Tibial nerve (tissue), 4 donors: Measurements from ENCODE around the gene ATRNL1. TPM values are rescaled to one million over a fixed set of nuclear protein-coding genes. Genes with fewer than 3 reads are reported as not detected.
"Not testable (repeated sequence)": the region's sequence is repeated elsewhere in the genome, so short reads cannot be mapped to it uniquely, and the experiment has no call there.

Source experiments
- DNase-seq, 2 donors: peaks; one replicate each; pipeline ENCODE4 v3.0.0-alpha.2; 2019; ENCODE audit warnings: low spot score in 2 of 2
- H3K27ac ChIP-seq, 4 donors: fragments of 200-600 bp; sonication (generic) in 3 of 4; one replicate each; pipeline ENCODE4 v1.5.1; 2017 to 2019; ENCODE audit warnings: mild to moderate bottlenecking in 1 of 4
- H3K27me3 ChIP-seq, 2 donors: fragments of 200-600 bp; sonication (generic) in 1 of 2; one replicate each; pipeline versions ENCODE4 v1.5.1 to v1.6.0; 2017 to 2019
- H3K36me3 ChIP-seq, 3 donors: fragments of 200-600 bp; sonication (generic); one replicate each; pipeline ENCODE4 v1.5.1; 2018 to 2019
- H3K4me1 ChIP-seq, 4 donors: fragments of 200-600 bp; sonication (generic) in 3 of 4; one replicate each; pipeline ENCODE4 v1.5.1; 2017 to 2019
- H3K4me3 ChIP-seq, 4 donors: fragments of 200-600 bp; sonication (generic) in 3 of 4; one replicate each; pipeline ENCODE4 v1.5.1; 2017 to 2019; ENCODE audit warnings: mild to moderate bottlenecking in 1 of 4, moderate library complexity in 1 of 4
- H3K9me3 ChIP-seq, 4 donors: fragments of 200-600 bp; sonication (generic) in 3 of 4; one replicate each; pipeline ENCODE4 v1.5.1; 2017 to 2019
- EP300 ChIP-seq, 2 donors: sonication (generic); formaldehyde crosslinking; IDR thresholded peaks; one replicate each; pipeline ENCODE4 v1.6.1; 2017; ENCODE audit warnings: antibody characterized with exemption in 2 of 2, mild to moderate bottlenecking in 1 of 2
- POLR2A ChIP-seq, 2 donors: fragments of 450-650 bp; IDR thresholded peaks; one replicate each; pipeline ENCODE4 v1.6.1; 2017; ENCODE audit warnings: antibody characterized with exemption in 2 of 2, mild to moderate bottlenecking in 2 of 2, moderate library complexity in 2 of 2
- WGBS, 2 donors: methylation state at CpG; one replicate each; pipeline ENCODE4 v1.1.5; 2018; 5-methylcytosine and 5-hydroxymethylcytosine counted together
- total RNA-seq, 4 donors: library from RNA; depleted of rRNA; stranded (reverse); fragments of >200 nt; gene quantifications; one replicate each; pipeline ENCODE4 v1.1.0, GENCODE V29; 2016
- TF ChIP-seq, protein P1 (sequence below), 5 experiments: fragments of 200-600 bp in 3 of 5; fragments of 450-650 bp in 2 of 5; sonication (generic) in 3 of 5; IDR thresholded peaks; one replicate each; pipeline ENCODE4 v1.5.1; 2016 to 2019; ENCODE audit warnings: antibody characterized with exemption in 5 of 5, mild to moderate bottlenecking in 3 of 5, moderate library complexity in 2 of 5

ATRNL1 gene
- total RNA-seq, 4 donors from 2014 or later: 1.0 to 5.4 (median 2.7) TPM

DNA sequence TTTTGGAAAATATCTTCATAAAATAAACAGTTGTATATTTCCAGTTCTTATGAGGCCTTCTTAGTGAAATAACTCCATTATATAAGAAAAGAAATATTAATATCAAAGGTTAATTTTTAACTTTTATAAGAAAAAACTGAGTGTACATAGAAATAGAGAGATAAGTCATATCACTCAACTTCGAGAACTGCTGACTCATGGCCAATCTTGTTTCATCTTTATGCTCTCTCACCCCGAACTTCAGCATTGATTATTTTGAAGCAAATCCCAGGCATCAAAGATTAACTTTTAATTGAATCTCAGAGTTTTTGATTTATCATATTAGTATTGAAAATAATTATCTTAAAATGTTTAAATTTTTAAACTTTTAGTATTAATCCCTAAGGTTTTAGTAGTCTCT lies 652.8 kb downstream of the ATRNL1 start:
- Histone ChIP-seq H3K27me3 (no peaks in the 10 kb centered on the region), H3K4me3 (no peak overlapping the region), H3K36me3 (no peaks in the 10 kb centered on the region), H3K9me3 (no peaks in the 10 kb centered on the region), H3K27ac (no peak overlapping the region), H3K4me1 (no peaks in the 10 kb centered on the region)
- TF ChIP-seq, protein P1, sequence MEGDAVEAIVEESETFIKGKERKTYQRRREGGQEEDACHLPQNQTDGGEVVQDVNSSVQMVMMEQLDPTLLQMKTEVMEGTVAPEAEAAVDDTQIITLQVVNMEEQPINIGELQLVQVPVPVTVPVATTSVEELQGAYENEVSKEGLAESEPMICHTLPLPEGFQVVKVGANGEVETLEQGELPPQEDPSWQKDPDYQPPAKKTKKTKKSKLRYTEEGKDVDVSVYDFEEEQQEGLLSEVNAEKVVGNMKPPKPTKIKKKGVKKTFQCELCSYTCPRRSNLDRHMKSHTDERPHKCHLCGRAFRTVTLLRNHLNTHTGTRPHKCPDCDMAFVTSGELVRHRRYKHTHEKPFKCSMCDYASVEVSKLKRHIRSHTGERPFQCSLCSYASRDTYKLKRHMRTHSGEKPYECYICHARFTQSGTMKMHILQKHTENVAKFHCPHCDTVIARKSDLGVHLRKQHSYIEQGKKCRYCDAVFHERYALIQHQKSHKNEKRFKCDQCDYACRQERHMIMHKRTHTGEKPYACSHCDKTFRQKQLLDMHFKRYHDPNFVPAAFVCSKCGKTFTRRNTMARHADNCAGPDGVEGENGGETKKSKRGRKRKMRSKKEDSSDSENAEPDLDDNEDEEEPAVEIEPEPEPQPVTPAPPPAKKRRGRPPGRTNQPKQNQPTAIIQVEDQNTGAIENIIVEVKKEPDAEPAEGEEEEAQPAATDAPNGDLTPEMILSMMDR (IDR thresholded peaks at IDR 0.05): no peak
- TF ChIP-seq EP300 (IDR thresholded peaks at IDR 0.05): no peak
- TF ChIP-seq POLR2A (IDR thresholded peaks at IDR 0.05): no peak
- 76 to 84% methylated on average over 2 of the region's 2 CpGs for WGBS, 2 donors
- no peak for DNase-seq

DNA sequence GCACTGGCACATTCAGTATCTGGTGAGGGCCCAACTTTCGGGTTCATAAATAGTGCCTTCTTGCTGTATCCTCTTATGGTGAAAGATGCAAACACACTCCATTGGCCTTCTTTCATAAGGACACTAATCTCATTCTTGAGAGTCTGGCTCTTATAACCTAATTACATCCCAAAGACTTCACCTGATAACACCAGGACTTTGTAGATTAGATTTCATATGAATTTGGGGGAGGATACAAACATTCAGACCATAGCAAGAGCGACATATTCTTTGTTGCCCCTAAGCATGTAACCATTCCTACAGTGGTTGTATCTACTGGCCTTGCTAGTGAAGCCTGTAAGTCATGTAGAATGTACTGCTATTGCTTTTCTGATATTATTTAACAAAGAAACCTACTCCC lies 654.6 kb downstream of the ATRNL1 start:
- H3K27me3 ChIP-seq: no peaks in the 10 kb centered on the region
- H3K36me3 ChIP-seq: no peaks in the 10 kb centered on the region
- TF ChIP-seq POLR2A (IDR thresholded peaks at IDR 0.05) (no peak), EP300 (IDR thresholded peaks at IDR 0.05) (no peak)
- TF ChIP-seq, protein P1 (IDR thresholded peaks at IDR 0.05): no peak
- no peak overlapping the region for H3K27ac ChIP-seq
- H3K4me3 ChIP-seq: no peak overlapping the region
- no peaks in the 10 kb centered on the region for H3K9me3 ChIP-seq
- no peaks in the 10 kb centered on the region for H3K4me1 ChIP-seq
- no peak for DNase-seq
- 92 to 95% methylated on average over 2 of the region's 2 CpGs for WGBS, 2 donors

DNA sequence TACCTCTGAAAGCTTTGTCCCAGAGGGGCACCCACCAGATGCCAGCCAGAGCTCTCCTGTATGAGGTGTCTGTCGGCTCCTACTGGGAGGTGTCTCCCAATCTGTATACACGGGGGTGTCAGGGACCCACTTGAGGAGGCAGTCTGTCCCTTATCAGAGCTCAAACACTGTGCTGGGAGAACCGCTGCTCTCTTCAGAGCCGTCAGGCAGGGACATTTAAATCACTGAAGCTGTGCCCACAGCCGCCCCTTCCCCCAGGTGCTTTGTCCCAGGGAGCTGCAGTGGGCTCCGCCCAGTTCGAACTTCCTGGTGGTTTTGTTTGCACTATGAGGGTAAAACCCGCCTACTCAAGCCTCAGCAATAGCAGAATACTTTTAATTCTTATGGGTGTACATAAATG lies 665.3 kb downstream of the ATRNL1 start:
- not testable (repeated sequence) for H3K27ac ChIP-seq, DNase-seq, H3K27me3 ChIP-seq, H3K4me1 ChIP-seq, H3K36me3 ChIP-seq, H3K4me3 ChIP-seq, H3K9me3 ChIP-seq
- WGBS, 2 donors: 70 to 82% methylated on average over 8 of the region's 8 CpGs

DNA sequence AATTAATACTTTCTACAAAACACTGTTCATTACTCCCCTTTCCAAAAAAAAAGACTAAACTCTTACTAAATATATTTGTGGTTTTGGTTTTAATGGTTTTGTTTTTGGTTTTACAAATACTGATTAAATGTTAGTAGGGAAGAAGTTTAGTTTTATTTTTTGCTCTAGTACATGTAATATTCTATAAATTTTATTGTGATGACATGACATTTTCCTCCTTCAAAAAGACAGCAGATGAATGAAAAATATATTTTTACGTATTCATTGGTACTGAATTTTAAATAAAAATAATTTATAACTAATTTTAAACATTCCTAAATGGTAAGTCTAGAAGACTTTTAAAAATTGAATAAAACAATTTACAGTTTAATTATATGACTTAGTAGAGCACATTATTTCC lies 667.0 kb downstream of the ATRNL1 start:
- Histone ChIP-seq H3K27ac (no peak overlapping the region), H3K36me3 (no peaks in the 10 kb centered on the region), H3K4me3 (no peak overlapping the region), H3K9me3 (no peaks in the 10 kb centered on the region), H3K27me3 (no peaks in the 10 kb centered on the region), H3K4me1 (no peaks in the 10 kb centered on the region)
- no peak for DNase-seq
- no peak for TF ChIP-seq POLR2A (IDR thresholded peaks at IDR 0.05)
- TF ChIP-seq, protein P1 (IDR thresholded peaks at IDR 0.05): no peak
- TF ChIP-seq EP300 (IDR thresholded peaks at IDR 0.05): no peak
- WGBS, 2 donors: 86 to 91% methylated on average over 1 of the region's 1 CpG

DNA sequence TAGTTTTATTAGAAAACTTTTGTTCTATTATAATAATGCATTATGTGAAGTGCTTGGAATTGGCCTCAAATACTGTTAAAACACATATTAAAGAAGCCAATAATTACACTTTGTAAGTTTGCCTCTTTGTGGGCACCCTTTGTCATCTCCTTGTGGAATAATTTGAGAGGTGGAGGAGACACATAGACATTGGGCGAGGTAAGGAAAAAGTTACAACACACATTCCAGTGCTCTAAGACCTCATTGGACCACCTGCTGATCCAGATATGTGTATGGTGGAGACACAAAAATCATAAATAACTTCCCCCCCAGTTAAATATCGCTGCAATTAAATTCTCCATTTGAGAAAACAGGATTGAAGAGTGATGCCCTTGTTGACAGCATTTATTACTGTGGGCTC lies 668.0 kb downstream of the ATRNL1 start:
- H3K4me3 ChIP-seq: no peak overlapping the region
- H3K27ac ChIP-seq: no peak overlapping the region
- TF ChIP-seq POLR2A (IDR thresholded peaks at IDR 0.05): no peak
- TF ChIP-seq, protein P1 (IDR thresholded peaks at IDR 0.05): no peak
- no peaks in the 10 kb centered on the region for H3K27me3 ChIP-seq
- DNase-seq: no peak
- WGBS, 2 donors: 67 to 92% methylated on average over 2 of the region's 2 CpGs
- no peaks in the 10 kb centered on the region for H3K4me1 ChIP-seq
- no peaks in the 10 kb centered on the region for H3K36me3 ChIP-seq
- no peaks in the 10 kb centered on the region for H3K9me3 ChIP-seq

DNA sequence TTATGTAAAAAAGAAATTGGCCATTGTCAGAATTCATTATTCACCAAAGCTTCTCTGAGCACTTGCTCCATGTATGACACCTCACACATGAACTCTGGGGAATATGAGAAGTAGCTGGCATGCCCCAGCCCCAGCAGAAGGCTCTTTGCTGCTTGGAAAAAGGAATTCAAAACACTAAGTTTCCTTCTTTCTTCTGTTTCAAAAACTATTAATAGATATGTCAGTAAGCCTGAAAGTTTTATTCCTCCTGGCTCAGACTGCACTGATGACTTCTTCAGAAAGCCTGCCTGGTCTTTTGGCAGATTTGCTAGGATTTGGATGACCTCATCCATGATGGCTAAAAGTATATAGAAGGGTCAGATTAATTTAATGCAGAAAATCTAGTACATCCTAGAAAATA lies 668.9 kb downstream of the ATRNL1 start:
- Histone ChIP-seq H3K9me3 (no peaks in the 10 kb centered on the region), H3K4me1 (no peaks in the 10 kb centered on the region), H3K27me3 (no peaks in the 10 kb centered on the region), H3K36me3 (no peaks in the 10 kb centered on the region), H3K4me3 (no peak overlapping the region), H3K27ac (no peak overlapping the region)
- no peak for DNase-seq
- TF ChIP-seq, protein P1 (IDR thresholded peaks at IDR 0.05): no peak
- no peak for TF ChIP-seq EP300 (IDR thresholded peaks at IDR 0.05)
- no peak for TF ChIP-seq POLR2A (IDR thresholded peaks at IDR 0.05)
